K562 (cell line): ENCODE data around the gene KCND1. TPM values are rescaled to one million over a fixed set of nuclear protein-coding genes. Genes with fewer than 3 reads are reported as not detected.
A peak's percentile ranks its signal among the peaks of the same experiment; 100 is the strongest.

Experiments used
- ARID1B ChIP-seq: fragments of 450-650 bp; IDR thresholded peaks from 2 replicates; pipeline ENCODE4 v1.6.1; 2016; ENCODE audit warnings: antibody characterized with exemption, mild to moderate bottlenecking, inconsistent platforms
- BCOR ChIP-seq: fragments of 450-650 bp; IDR thresholded peaks from 2 replicates; pipeline ENCODE4 v1.6.1; 2016
- CEBPB ChIP-seq: fragments of 450-650 bp; IDR thresholded peaks from 2 replicates; pipeline ENCODE4 v1.6.1; 2016; ENCODE audit warnings: missing genetic modification characterization, missing compliant biosample characterization
- DNMT1 ChIP-seq: fragments of 450-650 bp; IDR thresholded peaks from 2 replicates; pipeline ENCODE4 v1.6.1; 2016; ENCODE audit warnings: antibody characterized with exemption, mild to moderate bottlenecking
- DPF2 ChIP-seq: fragments of 450-650 bp; IDR thresholded peaks from 2 replicates; pipeline ENCODE4 v1.6.1; 2016
- FIP1L1 ChIP-seq: fragments of 200-400 bp; formaldehyde crosslinking; IDR thresholded peaks from 2 replicates; pipeline ENCODE4 v1.6.1; 2018; ENCODE audit warnings: mild to moderate bottlenecking, low read depth, low read length; ENCODE audit not compliant: poor library complexity, severe bottlenecking
- FOXK2 ChIP-seq, 2 experiments: fragments of 450-650 bp; IDR thresholded peaks in 1 of 2; conservative IDR thresholded peaks in 1 of 2; 2 replicates each; pipeline ENCODE4 v1.6.1; 2016; ENCODE audit warnings: low read depth in 2 of 2, mild to moderate bottlenecking in 1 of 2
- HDAC2 ChIP-seq: fragments of 450-650 bp; IDR thresholded peaks from 2 replicates; pipeline ENCODE4 v1.6.1; 2016; ENCODE audit warnings: mild to moderate bottlenecking
- JUND ChIP-seq, 2 experiments: IDR thresholded peaks; 2 replicates in 1 of 2; 3 replicates in 1 of 2; pipeline ENCODE4 v1.6.1; 2011; ENCODE audit warnings: borderline replicate concordance in 2 of 2, low read depth in 2 of 2, low read length in 2 of 2, improper control_type of control experiment in 1 of 2, missing biosample characterization in 1 of 2, missing genetic modification characterization in 1 of 2, missing genetic modification reagents in 1 of 2
- NCOA1 ChIP-seq: fragments of 450-650 bp; IDR thresholded peaks from 2 replicates; pipeline ENCODE4 v1.6.1; 2016; ENCODE audit warnings: low read depth
- NELFE ChIP-seq: IDR thresholded peaks from 2 replicates; pipeline ENCODE4 v1.6.1; 2011; ENCODE audit warnings: mild to moderate bottlenecking; ENCODE audit not compliant: insufficient read depth, insufficient read length
- PRMT5 ChIP-seq: sonication (generic); formaldehyde crosslinking; IDR thresholded peaks from 2 replicates; pipeline ENCODE4 v1.5.0; 2020; ENCODE audit warnings: missing genetic modification reagents
- SP1 ChIP-seq: sonication (generic); formaldehyde crosslinking; IDR thresholded peaks from 2 replicates; pipeline ENCODE4 v1.8.1; 2022; ENCODE audit warnings: mild to moderate bottlenecking, missing genetic modification reagents
- SP2 ChIP-seq: IDR thresholded peaks from 2 replicates; pipeline ENCODE4 v1.6.1; 2011; ENCODE audit warnings: mild to moderate bottlenecking, low read depth, low read length, moderate library complexity; ENCODE audit not compliant: poor library complexity, severe bottlenecking; ENCODE audit errors: extremely low read depth
- STAT5A ChIP-seq: IDR thresholded peaks from 2 replicates; pipeline ENCODE4 v1.6.1; 2012; ENCODE audit warnings: low read length, inconsistent platforms, borderline replicate concordance
- SUPT5H ChIP-seq: fragments of 450-650 bp; IDR thresholded peaks from 2 replicates; pipeline ENCODE4 v1.6.1; 2016
- TAF1 ChIP-seq: IDR thresholded peaks from 2 replicates; pipeline ENCODE4 v1.6.1; 2011; ENCODE audit warnings: mild to moderate bottlenecking, low read length, moderate library complexity; ENCODE audit not compliant: insufficient read depth, control insufficient read depth, severe bottlenecking; ENCODE audit errors: extremely low read depth
- TCF3 ChIP-seq: sonication (generic); formaldehyde crosslinking; IDR thresholded peaks from 2 replicates; pipeline ENCODE4 v1.4.0; 2020; ENCODE audit warnings: mild to moderate bottlenecking, missing genetic modification reagents
- U2AF2 ChIP-seq: fragments of 200-400 bp; formaldehyde crosslinking; optimal IDR thresholded peaks from 2 replicates; pipeline ENCODE3; 2017; ENCODE audit warnings: low read depth, mild to moderate bottlenecking, low read length
- ZNF232 ChIP-seq: sonication (generic); formaldehyde crosslinking; IDR thresholded peaks from 2 replicates; pipeline ENCODE4 v1.8.0; 2022; ENCODE audit warnings: mild to moderate bottlenecking, missing genetic modification reagents
- ZNF347 ChIP-seq: fragments of 450-650 bp; formaldehyde crosslinking; IDR thresholded peaks from 2 replicates; pipeline ENCODE4 v1.4.0; 2020; ENCODE audit warnings: low read depth, mild to moderate bottlenecking, moderate library complexity
- ZNF445 ChIP-seq: fragments of 250-450 bp; sonication (Bioruptor Pico); IDR thresholded peaks from 2 replicates; pipeline ENCODE4 v1.4.0; 2020; ENCODE audit warnings: low read depth, mild to moderate bottlenecking, moderate library complexity
- ZSCAN32 ChIP-seq: fragments of 450-650 bp; formaldehyde crosslinking; IDR thresholded peaks from 2 replicates; pipeline ENCODE4 v1.4.0; 2020; ENCODE audit warnings: mild to moderate bottlenecking, moderate library complexity
- polyA plus RNA-seq, 8 experiments: library from polyadenylated mRNA; depleted of rRNA in 4 of 8; stranded (reverse) in 5 of 8; unstranded in 3 of 8; fragments of >200 nt; fragmentation: Nextera tagmentation in 2 of 8; fragmentation: Illumina TruSeq in 1 of 8; extraction: Ambion mirVana in 2 of 8; extraction: Trizol in 1 of 8; gene quantifications; 2 replicates each; pipeline versions ENCODE4 v1.2.1 to v1.2.3, GENCODE V29; 2011 to 2014; ENCODE audit warnings: inconsistent platforms in 1 of 8, missing spikeins in 1 of 8
- total RNA-seq, 7 experiments: library from RNA; depleted of rRNA in 6 of 7; stranded (reverse); fragments of >200 nt in 6 of 7; fragmentation: Illumina TruSeq in 2 of 7; extraction: Trizol in 2 of 7; gene quantifications; 2 replicates each; pipeline versions ENCODE4 v1.2.1 to v1.2.3, GENCODE V29; 2011 to 2021; ENCODE audit warnings: low replicate concordance in 1 of 7
- TF ChIP-seq, protein P1 (sequence below): sonication (generic); formaldehyde crosslinking; IDR thresholded peaks from 2 replicates; pipeline ENCODE4 v1.8.0; 2023; ENCODE audit warnings: missing genetic modification reagents, mild to moderate bottlenecking, borderline replicate concordance
- TF ChIP-seq, protein P2 (sequence below): sonication (generic); formaldehyde crosslinking; IDR thresholded peaks from 2 replicates; pipeline ENCODE4 v1.5.0; 2020; ENCODE audit warnings: missing genetic modification reagents

Gene KCND1
- total and polyA plus RNA-seq, 9 of the 15 experiments (the other 6 are each of a cell fraction or from before 2014, with no cell fraction given), result 0.06 to 0.83 (median 0.39) TPM; not detected in 1

DNA sequence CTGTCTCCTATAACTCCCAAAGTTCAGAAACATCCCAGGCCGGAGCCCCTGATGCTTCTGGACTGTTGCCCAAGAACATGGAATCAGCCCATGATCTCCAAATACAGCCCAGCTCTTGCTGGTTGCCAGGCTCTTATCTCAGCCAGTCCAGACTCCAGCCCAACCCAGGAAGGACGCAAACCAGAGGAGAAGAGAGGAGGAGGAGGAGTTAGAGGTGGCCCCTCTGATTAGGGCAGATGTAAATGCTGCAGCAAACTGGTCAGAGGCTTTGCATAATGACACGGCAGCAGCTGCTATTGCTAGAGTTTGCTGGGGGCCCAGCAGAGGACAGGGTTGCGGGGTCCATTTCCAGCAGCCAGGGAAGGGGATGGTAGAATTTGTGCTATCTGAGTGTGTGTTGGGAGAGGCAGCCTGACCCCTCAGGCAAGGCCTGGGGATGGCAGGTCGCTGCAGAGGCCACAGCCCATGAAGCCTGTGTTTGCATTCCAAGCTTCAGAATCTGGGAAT, 10.0 kb downstream of the KCND1 start (continued):
- TF ChIP-seq, protein P1, sequence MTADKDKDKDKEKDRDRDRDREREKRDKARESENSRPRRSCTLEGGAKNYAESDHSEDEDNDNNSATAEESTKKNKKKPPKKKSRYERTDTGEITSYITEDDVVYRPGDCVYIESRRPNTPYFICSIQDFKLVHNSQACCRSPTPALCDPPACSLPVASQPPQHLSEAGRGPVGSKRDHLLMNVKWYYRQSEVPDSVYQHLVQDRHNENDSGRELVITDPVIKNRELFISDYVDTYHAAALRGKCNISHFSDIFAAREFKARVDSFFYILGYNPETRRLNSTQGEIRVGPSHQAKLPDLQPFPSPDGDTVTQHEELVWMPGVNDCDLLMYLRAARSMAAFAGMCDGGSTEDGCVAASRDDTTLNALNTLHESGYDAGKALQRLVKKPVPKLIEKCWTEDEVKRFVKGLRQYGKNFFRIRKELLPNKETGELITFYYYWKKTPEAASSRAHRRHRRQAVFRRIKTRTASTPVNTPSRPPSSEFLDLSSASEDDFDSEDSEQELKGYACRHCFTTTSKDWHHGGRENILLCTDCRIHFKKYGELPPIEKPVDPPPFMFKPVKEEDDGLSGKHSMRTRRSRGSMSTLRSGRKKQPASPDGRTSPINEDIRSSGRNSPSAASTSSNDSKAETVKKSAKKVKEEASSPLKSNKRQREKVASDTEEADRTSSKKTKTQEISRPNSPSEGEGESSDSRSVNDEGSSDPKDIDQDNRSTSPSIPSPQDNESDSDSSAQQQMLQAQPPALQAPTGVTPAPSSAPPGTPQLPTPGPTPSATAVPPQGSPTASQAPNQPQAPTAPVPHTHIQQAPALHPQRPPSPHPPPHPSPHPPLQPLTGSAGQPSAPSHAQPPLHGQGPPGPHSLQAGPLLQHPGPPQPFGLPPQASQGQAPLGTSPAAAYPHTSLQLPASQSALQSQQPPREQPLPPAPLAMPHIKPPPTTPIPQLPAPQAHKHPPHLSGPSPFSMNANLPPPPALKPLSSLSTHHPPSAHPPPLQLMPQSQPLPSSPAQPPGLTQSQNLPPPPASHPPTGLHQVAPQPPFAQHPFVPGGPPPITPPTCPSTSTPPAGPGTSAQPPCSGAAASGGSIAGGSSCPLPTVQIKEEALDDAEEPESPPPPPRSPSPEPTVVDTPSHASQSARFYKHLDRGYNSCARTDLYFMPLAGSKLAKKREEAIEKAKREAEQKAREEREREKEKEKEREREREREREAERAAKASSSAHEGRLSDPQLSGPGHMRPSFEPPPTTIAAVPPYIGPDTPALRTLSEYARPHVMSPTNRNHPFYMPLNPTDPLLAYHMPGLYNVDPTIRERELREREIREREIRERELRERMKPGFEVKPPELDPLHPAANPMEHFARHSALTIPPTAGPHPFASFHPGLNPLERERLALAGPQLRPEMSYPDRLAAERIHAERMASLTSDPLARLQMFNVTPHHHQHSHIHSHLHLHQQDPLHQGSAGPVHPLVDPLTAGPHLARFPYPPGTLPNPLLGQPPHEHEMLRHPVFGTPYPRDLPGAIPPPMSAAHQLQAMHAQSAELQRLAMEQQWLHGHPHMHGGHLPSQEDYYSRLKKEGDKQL (CRISPR knock-in tag), result no peak
- TF ChIP-seq ZNF347 (CRISPR knock-in tag), result no peak
- no peak for TF ChIP-seq U2AF2
- TF ChIP-seq NCOA1, result no peak
- TF ChIP-seq NELFE, result no peak
- TF ChIP-seq DPF2, result peak; percentile 89
- TF ChIP-seq SP1, result peak; percentile 29; the same call in 1 of the 2 replicates
- TF ChIP-seq SUPT5H, result no peak
- peak; percentile 62; the same call in 1 of the 2 replicates for TF ChIP-seq STAT5A
- peak; percentile 66; the same call in 1 of the 2 replicates for TF ChIP-seq JUND (IDR thresholded peaks at IDR 0.05; ENCODE audit: borderline replicate concordance, low read depth, low read length)
- peak; percentile 24; the same call in 1 of the 3 replicates for TF ChIP-seq JUND (tag; IDR thresholded peaks at IDR 0.05; ENCODE audit: borderline replicate concordance, low read depth, low read length)
- no peak for TF ChIP-seq PRMT5
- TF ChIP-seq CEBPB (tag), result peak; percentile 77
- peak; percentile 45; the same call in 1 of the 2 replicates for TF ChIP-seq HDAC2
- peak; percentile 86 for TF ChIP-seq TCF3 (CRISPR knock-in tag)
- TF ChIP-seq ZNF445 (CRISPR knock-in tag), result no peak
- TF ChIP-seq, protein P2, sequence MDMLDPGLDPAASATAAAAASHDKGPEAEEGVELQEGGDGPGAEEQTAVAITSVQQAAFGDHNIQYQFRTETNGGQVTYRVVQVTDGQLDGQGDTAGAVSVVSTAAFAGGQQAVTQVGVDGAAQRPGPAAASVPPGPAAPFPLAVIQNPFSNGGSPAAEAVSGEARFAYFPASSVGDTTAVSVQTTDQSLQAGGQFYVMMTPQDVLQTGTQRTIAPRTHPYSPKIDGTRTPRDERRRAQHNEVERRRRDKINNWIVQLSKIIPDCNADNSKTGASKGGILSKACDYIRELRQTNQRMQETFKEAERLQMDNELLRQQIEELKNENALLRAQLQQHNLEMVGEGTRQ, result no peak
- peak; percentile 91 for TF ChIP-seq ARID1B
- no peak for TF ChIP-seq ZSCAN32 (CRISPR knock-in tag)
- 0 out of 4 replicates have a peak, but pooled peaks of 1 of the 2 experiments have one; percentile 18 for TF ChIP-seq FOXK2 (conservative IDR thresholded peaks at IDR 0.05 in 1 of 2, IDR thresholded peaks at IDR 0.05 in 1 of 2; ENCODE audit: low read depth in 2 of 2)
- TF ChIP-seq BCOR, result no peak
- no peak for TF ChIP-seq TAF1
- TF ChIP-seq ZNF232 (CRISPR knock-in tag), result no peak
- TF ChIP-seq DNMT1, result no peak
- no peak for TF ChIP-seq FIP1L1
- TF ChIP-seq SP2, result no peak
